Heart right ventricle (tissue), 16 donors: ENCODE results near the gene SCRN1. TPM values are rescaled to one million over a fixed set of nuclear protein-coding genes. Genes with fewer than 3 reads are reported as not detected.

ENCODE experiments used
- ATAC-seq, 8 donors: fragments of 200-7000 bp; cut with Tn5 transposase; one replicate each; pipeline ENCODE4 v1.9.1; 2020; ENCODE audit warnings: mild to moderate bottlenecking in 8 of 8, moderate library complexity in 8 of 8, moderate number of reproducible peaks in 1 of 8
- DNase-seq, 2 donors: peaks; one replicate each; pipeline ENCODE4 v3.0.0-alpha.2; 2020
- H3K27ac ChIP-seq, 10 donors: fragments of 200-600 bp; sonication (generic) in 2 of 10; one replicate each; pipeline versions ENCODE4 v1.5.0 to v1.8.0; 2020 to 2022; ENCODE audit warnings: mild to moderate bottlenecking in 3 of 10
- H3K27me3 ChIP-seq, 7 donors: fragments of 200-600 bp; one replicate each; pipeline ENCODE4 v1.8.0; 2021 to 2022; ENCODE audit warnings: mild to moderate bottlenecking in 2 of 7
- H3K36me3 ChIP-seq, 9 donors: fragments of 200-600 bp; sonication (generic) in 1 of 9; one replicate each; pipeline versions ENCODE4 v1.5.0 to v1.8.0; 2020 to 2022; ENCODE audit warnings: mild to moderate bottlenecking in 2 of 9
- H3K4me1 ChIP-seq, 9 donors: fragments of 200-600 bp; sonication (generic) in 1 of 9; one replicate each; pipeline versions ENCODE4 v1.5.0 to v1.8.0; 2020 to 2022; ENCODE audit warnings: mild to moderate bottlenecking in 4 of 9
- H3K4me3 ChIP-seq, 10 donors: fragments of 200-600 bp; sonication (generic) in 2 of 10; one replicate each; pipeline versions ENCODE4 v1.5.0 to v1.8.0; 2020 to 2022; ENCODE audit warnings: mild to moderate bottlenecking in 7 of 10, moderate library complexity in 2 of 10
- H3K9me3 ChIP-seq, 11 donors: fragments of 200-600 bp in 10 of 11; sonication (generic) in 2 of 11; one replicate each; pipeline versions ENCODE4 v1.5.0 to v1.8.0; 2013 to 2022; ENCODE audit warnings: mild to moderate bottlenecking in 2 of 11, control low read depth in 1 of 11, moderate library complexity in 1 of 11
- CTCF ChIP-seq, 9 donors: fragments of 200-600 bp; sonication (generic) in 2 of 9; IDR thresholded peaks; one replicate each; pipeline versions ENCODE4 v1.5.0 to v1.8.0; 2021 to 2022; ENCODE audit warnings: antibody characterized with exemption in 9 of 9, mild to moderate bottlenecking in 5 of 9, moderate library complexity in 1 of 9
- WGBS, 2 donors: extraction: QIAGEN DNeasy Blood & Tissue Kit; methylation state at CpG; one replicate each; pipeline ENCODE4 v1.1.7; 2013; ENCODE audit warnings: inconsistent platforms in 1 of 2; 5-methylcytosine and 5-hydroxymethylcytosine counted together
- intact Hi-C, 10 donors: fragments of 100-400 bp; cut with DNase I; formaldehyde crosslinking; loops; one replicate each; pipeline versions ENCODE4 v1.11.1 to v1.14.2; 2022
- polyA plus RNA-seq, 2 donors: library from polyadenylated mRNA; stranded (reverse); fragments of 200-250 nt; gene quantifications; one replicate each; pipeline ENCODE4 v1.2.3, GENCODE V29; 2013
- total RNA-seq, 10 donors: library from RNA; stranded (reverse); fragmentation: NEBNext Ultra II Directional in 3 of 10; extraction: Animal tissue kit (Norgen Biotek cat#: 25700) in 3 of 10; gene quantifications; one replicate each; pipeline versions ENCODE4 v1.2.1 to v1.2.4, GENCODE V29; 2021 to 2023
- donor health status: Arrhythmogenic right ventricular cardiomyopathy.
- donor health status: ischemic (EF 13 %, LVEDD 7.1; RV severe dilation, severe dysfunction).
- donor health status: healthy with polysubstance abuse.
- donor health status: DM: no; HTN: yes; CAD: no.
- donor health status: DM: no; HTN: no; CAD: no.
- donor health status: ischemic (EF 25% LVEDD 6.9; RV normal size, moderate dysfunction).
- donor health status: ischemic (EF 25% LVEDD 5.7; RV mildly dilated, moderate dysfunction).
- donor health status: healthy.
- donor health status: DM: yes; HTN: yes; CAD: no.
- donor health status: Ischemic cardiomyopathy.
- donor health status: ischemic (EF 35%, LVEDD 5.7; RV mildly dilated, moderate dysfunction).
- donor health status: nonischemic (EF 11% LVEDD 7.7; RV severe dilation, severe dysfunction).
- donor health status: DM: yes; HTN: yes; CAD: no.
- donor health status: PGD.
- donor health status: ischemic (EF 29% LVEDD 5.4; RV normal size, mild dysfunction).
- donor health status: nonischemic (EF 23%, LVEDD 6.1; RV moderate dilation, normal function).

Gene SCRN1
- total and polyA plus RNA-seq, 12 donors: 3.1 to 36.8 (median 20.5) TPM

GRCh38 chr7:29980151-29980550 lies 9.4 kb downstream of the SCRN1 start:
- ATAC-seq (no peak), DNase-seq (no peak)
- Histone ChIP-seq H3K36me3 (no peaks in the 10 kb centered on the region), H3K9me3 (no peaks in the 10 kb centered on the region), H3K4me1 (peaks cover 0 to 16% (median 5%) of the 10 kb centered on the region in 9 donors), H3K4me3 (no peak overlapping the region), H3K27ac (no peak overlapping the region), H3K27me3 (no peaks in the 10 kb centered on the region)
- intact Hi-C loops: no loop called here
- no peak for TF ChIP-seq CTCF (IDR thresholded peaks at IDR 0.05)

- no peaks in the 10 kb centered on the region for H3K36me3 ChIP-seq
- no peak overlapping the region for H3K27ac ChIP-seq
- H3K27me3 ChIP-seq: no peaks in the 10 kb centered on the region
- peaks cover 0 to 16% (median 5%) of the 10 kb centered on the region in 9 donors for H3K4me1 ChIP-seq
- H3K9me3 ChIP-seq: no peaks in the 10 kb centered on the region
- DNase-seq (no peak), ATAC-seq (no peak)
- WGBS, 2 donors: 92 to 93% methylated on average over 8 of the region's 8 CpGs
- no peak overlapping the region for H3K4me3 ChIP-seq
- TF ChIP-seq CTCF (IDR thresholded peaks at IDR 0.05): no peak
- intact Hi-C loops: no loop called here
These were observed 11.5 kb downstream of the SCRN1 start for GRCh38 chr7:29977886-29978651.

- Histone ChIP-seq H3K36me3 (no peaks in the 10 kb centered on the region), H3K27me3 (no peaks in the 10 kb centered on the region), H3K4me1 (peaks cover 0 to 19% (median 5%) of the 10 kb centered on the region in 9 donors), H3K4me3 (no peak overlapping the region), H3K27ac (no peak overlapping the region), H3K9me3 (no peaks in the 10 kb centered on the region)
- TF ChIP-seq CTCF (IDR thresholded peaks at IDR 0.05): no peak
- ATAC-seq (peak in 4 of 8 donors; percentile 24 to 59 (median 48)), DNase-seq (no peak)
- intact Hi-C loops: no loop called here
- WGBS, 2 donors: 69 to 79% methylated on average over 6 of the region's 6 CpGs
These were observed 12.8 kb downstream of the SCRN1 start for GRCh38 chr7:29976673-29977415.

- H3K4me1 ChIP-seq: peaks cover 0 to 21% (median 5%) of the 10 kb centered on the region in 9 donors
- 78% methylated on average over 4 of the region's 4 CpGs for WGBS, 2 donors
- no peak for TF ChIP-seq CTCF (IDR thresholded peaks at IDR 0.05)
- H3K27me3 ChIP-seq: no peaks in the 10 kb centered on the region
- H3K9me3 ChIP-seq: no peaks in the 10 kb centered on the region
- no peak overlapping the region for H3K4me3 ChIP-seq
- ATAC-seq: peak in 3 of 8 donors; percentile 33 to 63 (median 38)
- no peak overlapping the region for H3K27ac ChIP-seq
- intact Hi-C loops: no loop called here
- no peak for DNase-seq
- no peaks in the 10 kb centered on the region for H3K36me3 ChIP-seq
These were observed 13.3 kb downstream of the SCRN1 start for GRCh38 chr7:29976266-29976665.
